Activated CD4-positive, alpha-beta T cell treated with anti-CD3 and anti-CD28 coated beads for 36 hours (primary cell): ENCODE data around the gene FAM120B. TPM values are rescaled to one million over a fixed set of nuclear protein-coding genes. Genes with fewer than 3 reads are reported as not detected.
A peak's percentile ranks its signal among the peaks of the same experiment; 100 is the strongest.

Experiments used
- ATAC-seq: fragments of 200-7000 bp; cut with Tn5 transposase; one replicate; pipeline ENCODE4 v1.10.0; 2021; ENCODE audit warnings: mild to moderate bottlenecking, moderate library complexity
- CTCF ChIA-PET: fragments of 350-600 bp; sonication (Branson Sonifier 250); formaldehyde crosslinking; loops from one replicate; lab custom pipeline; 2021; ENCODE audit warnings: antibody characterized with exemption; lab: Charles Lee
- POLR2A ChIA-PET: fragments of 350-600 bp; sonication (Branson Sonifier 250); formaldehyde crosslinking; loops from one replicate; lab custom pipeline; 2021; ENCODE audit warnings: antibody characterized with exemption, inconsistent platforms; lab: Charles Lee
- DNase-seq: peaks from one replicate; pipeline ENCODE4 v3.0.0-alpha.2; 2020
- H3K27ac Mint-ChIP-seq: one replicate; pipeline ENCODE4 v1.8.0; 2021; ENCODE audit warnings: mixed read lengths
- H3K27me3 Mint-ChIP-seq: one replicate; pipeline ENCODE4 v1.8.0; 2021; ENCODE audit warnings: mixed read lengths
- H3K36me3 Mint-ChIP-seq: one replicate; pipeline ENCODE4 v1.8.0; 2021; ENCODE audit warnings: low read depth, mixed read lengths
- H3K4me1 Mint-ChIP-seq: one replicate; pipeline ENCODE4 v1.8.0; 2021; ENCODE audit warnings: mixed read lengths
- H3K4me3 Mint-ChIP-seq: one replicate; pipeline ENCODE4 v1.8.0; 2021; ENCODE audit warnings: mild to moderate bottlenecking, moderate library complexity, mixed read lengths
- H3K9me3 Mint-ChIP-seq: one replicate; pipeline ENCODE4 v1.8.0; 2021; ENCODE audit warnings: low read depth, mixed read lengths
- intact Hi-C, 2 experiments: fragments of 100-400 bp; cut with DNase I in 1 of 2; cut with micrococcal nuclease in 1 of 2; formaldehyde crosslinking; loops; one replicate each; pipeline versions ENCODE4 v1.14.2 to v1.15.1; 2022 to 2024; cut with DNase I, micrococcal nuclease
- total RNA-seq, 2 experiments: library from RNA; stranded (reverse); gene quantifications; one replicate each; pipeline ENCODE4 v1.2.3, GENCODE V29; 2021

Gene FAM120B
- total RNA-seq, 2 experiments from 2014 or later = 21.9 to 26.3 TPM

DNA sequence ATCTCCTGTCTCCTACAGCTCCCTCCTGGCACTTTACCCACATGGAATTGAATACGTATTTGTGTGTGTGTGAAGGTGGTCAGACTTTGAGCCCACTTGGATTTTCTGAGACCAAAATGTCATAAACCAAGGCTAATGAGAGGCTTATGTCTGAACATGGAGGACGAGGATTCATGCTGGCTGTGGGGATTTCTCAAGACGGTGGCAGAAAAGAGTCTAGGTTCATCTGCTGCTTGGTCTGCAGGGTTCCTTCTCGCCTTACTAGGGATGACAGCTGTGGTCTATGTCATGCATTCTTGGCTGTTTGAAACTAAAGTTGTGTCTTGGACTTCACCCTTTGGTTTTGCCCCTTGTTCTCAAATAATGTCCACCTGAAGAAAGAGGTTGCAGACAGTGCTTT is 58.6 kb downstream of the FAM120B start:
- no peaks in the 10 kb centered on the region for H3K27me3 Mint-ChIP-seq
- DNase-seq = no peak
- peaks cover 16% of the 10 kb centered on the region for H3K36me3 Mint-ChIP-seq
- no peak for ATAC-seq
- H3K9me3 Mint-ChIP-seq = no peaks in the 10 kb centered on the region
- CTCF ChIA-PET = no interaction called here
- no peaks in the 10 kb centered on the region for H3K4me1 Mint-ChIP-seq
- H3K27ac Mint-ChIP-seq = no peak overlapping the region
- H3K4me3 Mint-ChIP-seq = no peak overlapping the region
- POLR2A ChIA-PET = no interaction called here
- intact Hi-C loops = no loop called here

DNA sequence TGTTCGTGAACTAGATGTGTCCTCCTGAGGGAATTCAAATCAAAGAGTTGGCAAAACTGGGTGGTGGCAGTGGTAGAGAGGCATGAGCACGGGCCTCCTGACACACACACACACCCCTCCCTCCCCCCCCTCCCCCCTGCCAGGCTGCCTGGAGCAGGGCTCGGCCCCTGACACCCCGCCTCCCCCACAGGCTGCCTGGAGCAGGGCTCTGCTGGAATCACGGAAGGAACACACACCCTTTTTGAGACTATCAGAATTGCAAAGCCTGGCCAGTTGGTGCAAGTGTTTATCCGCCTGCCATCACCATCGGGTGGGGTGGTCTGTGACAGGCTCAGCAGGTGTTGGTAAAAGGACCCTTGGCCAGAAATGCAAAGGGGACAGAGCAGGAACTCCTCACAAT is 59.0 kb downstream of the FAM120B start:
- Mint-ChIP-seq H3K9me3 (no peaks in the 10 kb centered on the region), H3K4me1 (peaks cover 4% of the 10 kb centered on the region), H3K27ac (no peak overlapping the region), H3K4me3 (no peak overlapping the region), H3K36me3 (peaks cover 17% of the 10 kb centered on the region), H3K27me3 (no peaks in the 10 kb centered on the region)
- ATAC-seq (no peak), DNase-seq (no peak)
- CTCF ChIA-PET = no interaction called here
- POLR2A ChIA-PET = no interaction called here
- intact Hi-C loops = no loop called here

DNA sequence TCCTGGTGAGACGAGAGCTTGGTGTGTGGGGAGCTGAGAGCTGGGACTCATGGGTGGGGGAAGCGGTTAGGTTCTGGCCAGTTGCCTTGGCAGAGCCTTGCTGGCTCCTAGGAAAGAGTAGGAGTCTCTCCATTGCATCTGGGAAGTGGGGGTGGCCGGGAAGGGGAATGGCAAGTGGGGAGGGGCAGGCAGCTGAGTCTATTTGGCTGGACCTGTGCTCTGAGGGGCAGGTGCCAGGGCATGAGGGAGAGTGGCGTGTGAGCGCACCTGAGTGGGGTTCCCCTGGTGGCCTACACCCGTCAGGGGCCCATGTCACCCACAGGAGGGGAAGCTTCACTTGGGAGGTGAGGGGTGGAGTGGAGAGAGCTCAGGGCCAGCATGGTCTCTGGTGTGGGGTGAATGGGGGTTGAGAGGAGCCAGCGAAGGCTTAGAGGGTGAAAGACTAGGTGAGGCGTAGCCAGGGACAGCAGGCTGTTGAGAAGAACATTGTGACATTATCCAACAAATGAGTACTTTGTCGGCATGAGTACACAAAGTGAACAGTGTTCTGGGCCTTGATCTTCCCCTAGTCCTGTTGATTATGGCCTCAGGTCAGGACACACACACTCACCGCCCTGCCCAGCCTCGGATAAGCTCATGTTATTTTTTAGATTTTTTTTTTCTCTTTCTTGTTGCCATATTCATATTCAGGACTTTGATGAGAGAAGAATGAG is 59.8 kb downstream of the FAM120B start:
- Mint-ChIP-seq H3K4me1 (peaks cover 9% of the 10 kb centered on the region), H3K27me3 (no peaks in the 10 kb centered on the region), H3K4me3 (no peak overlapping the region), H3K9me3 (no peaks in the 10 kb centered on the region), H3K36me3 (peaks cover 20% of the 10 kb centered on the region), H3K27ac (peak overlapping the region; percentile 35)
- ChIA-PET POLR2A (no interaction called here), CTCF (no interaction called here)
- intact Hi-C loops = no loop called here
- DNase-seq (no peak), ATAC-seq (no peak)

- no peak for ATAC-seq
- H3K4me3 Mint-ChIP-seq = no peak overlapping the region
- no peak overlapping the region for H3K27ac Mint-ChIP-seq
- H3K27me3 Mint-ChIP-seq = no peaks in the 10 kb centered on the region
- H3K36me3 Mint-ChIP-seq = peaks cover 20% of the 10 kb centered on the region
- POLR2A ChIA-PET = no interaction called here
- H3K4me1 Mint-ChIP-seq = peaks cover 12% of the 10 kb centered on the region
- intact Hi-C loops = no loop called here
- no peaks in the 10 kb centered on the region for H3K9me3 Mint-ChIP-seq
- CTCF ChIA-PET = no interaction called here
- no peak for DNase-seq
These were observed 60.7 kb downstream of the FAM120B start for GRCh38 chr6:170367241-170367640.

DNA sequence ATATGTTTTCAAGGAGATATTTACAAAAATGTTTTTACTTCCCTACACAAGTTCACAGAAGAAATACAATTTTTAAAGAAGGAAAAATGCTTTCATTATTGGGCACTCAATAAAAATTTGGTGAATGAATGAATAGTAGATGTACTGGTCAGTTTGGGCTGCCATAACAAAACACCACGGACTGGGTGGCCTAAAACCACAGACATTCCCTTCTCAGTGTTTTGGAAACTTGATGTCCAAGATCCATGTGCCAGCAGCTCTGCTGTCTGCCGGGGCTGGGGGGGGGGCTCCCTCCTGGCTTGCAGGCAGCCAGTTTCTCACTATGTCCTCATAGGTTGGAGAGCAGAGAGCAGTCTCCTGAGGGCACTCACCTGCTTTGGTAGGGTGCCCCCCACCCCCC is 62.0 kb downstream of the FAM120B start:
- intact Hi-C loops = no loop called here
- Mint-ChIP-seq H3K4me1 (peaks cover 12% of the 10 kb centered on the region), H3K27ac (no peak overlapping the region), H3K4me3 (no peak overlapping the region), H3K9me3 (no peaks in the 10 kb centered on the region), H3K27me3 (no peaks in the 10 kb centered on the region), H3K36me3 (peaks cover 21% of the 10 kb centered on the region)
- no peak for DNase-seq
- ATAC-seq = no peak
- ChIA-PET POLR2A (no interaction called here), CTCF (interaction anchor here (0.6 kb wide), 1 partner anchor 11 kb away, joined by 5 read pairs; no protein-coding TSS in a partner anchor)

DNA sequence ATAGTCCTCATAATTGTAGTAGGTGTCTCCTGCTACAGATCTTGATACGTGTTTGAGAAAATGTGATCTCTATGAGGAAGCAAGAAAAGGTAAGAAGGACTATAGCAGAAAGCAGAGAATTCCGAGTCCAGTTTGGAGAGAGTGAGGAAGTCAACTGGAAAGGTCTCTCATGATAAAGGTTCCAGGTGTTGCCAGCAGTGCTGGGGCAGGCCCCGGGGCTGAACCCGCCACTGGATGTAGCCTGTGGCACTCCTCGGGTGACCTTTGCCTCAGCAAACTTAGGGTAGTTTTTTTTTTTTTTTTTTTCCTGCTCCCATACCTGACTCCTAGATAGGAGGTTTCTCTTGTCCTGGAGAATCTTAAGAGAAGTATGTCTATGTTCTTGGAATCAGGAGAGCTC is 62.8 kb downstream of the FAM120B start:
- H3K4me3 Mint-ChIP-seq = no peak overlapping the region
- intact Hi-C loops = no loop called here
- ATAC-seq = no peak
- ChIA-PET CTCF (no interaction called here), POLR2A (no interaction called here)
- no peaks in the 10 kb centered on the region for H3K9me3 Mint-ChIP-seq
- H3K27ac Mint-ChIP-seq = peak overlapping the region; percentile 10
- H3K27me3 Mint-ChIP-seq = no peaks in the 10 kb centered on the region
- no peak for DNase-seq
- peaks cover 12% of the 10 kb centered on the region for H3K4me1 Mint-ChIP-seq
- H3K36me3 Mint-ChIP-seq = peaks cover 23% of the 10 kb centered on the region

GRCh38 chr6:170370416-170370815 is 63.9 kb downstream of the FAM120B start:
- Mint-ChIP-seq H3K4me3 (no peak overlapping the region), H3K36me3 (peaks cover 21% of the 10 kb centered on the region), H3K27me3 (no peaks in the 10 kb centered on the region), H3K9me3 (no peaks in the 10 kb centered on the region), H3K27ac (peak overlapping the region; percentile 62), H3K4me1 (peaks cover 12% of the 10 kb centered on the region)
- intact Hi-C loops = loop anchor here in 1 of 2 experiments (2.0 kb wide), 1 partner anchor 64 kb away; the partner anchor contains the start of gene FAM120B
- DNase-seq (peak; percentile 56), ATAC-seq (peak; percentile 99)
- ChIA-PET CTCF (interaction anchor here (0.5 kb wide), 1 partner anchor 348 kb away, joined by 3 read pairs; no protein-coding TSS in a partner anchor), POLR2A (no interaction called here)

- no peak overlapping the region for H3K4me3 Mint-ChIP-seq
- no peaks in the 10 kb centered on the region for H3K9me3 Mint-ChIP-seq
- peaks cover 25% of the 10 kb centered on the region for H3K36me3 Mint-ChIP-seq
- no peaks in the 10 kb centered on the region for H3K27me3 Mint-ChIP-seq
- ATAC-seq (no peak), DNase-seq (no peak)
- POLR2A ChIA-PET = no interaction called here
- peak overlapping the region; percentile 62 for H3K27ac Mint-ChIP-seq
- intact Hi-C loops = loop anchor here in 1 of 2 experiments (2.0 kb wide), 1 partner anchor 64 kb away; the partner anchor contains the start of gene FAM120B
- peaks cover 12% of the 10 kb centered on the region for H3K4me1 Mint-ChIP-seq
- CTCF ChIA-PET = no interaction called here
These were observed 64.5 kb downstream of the FAM120B start for GRCh38 chr6:170371080-170371479.

DNA sequence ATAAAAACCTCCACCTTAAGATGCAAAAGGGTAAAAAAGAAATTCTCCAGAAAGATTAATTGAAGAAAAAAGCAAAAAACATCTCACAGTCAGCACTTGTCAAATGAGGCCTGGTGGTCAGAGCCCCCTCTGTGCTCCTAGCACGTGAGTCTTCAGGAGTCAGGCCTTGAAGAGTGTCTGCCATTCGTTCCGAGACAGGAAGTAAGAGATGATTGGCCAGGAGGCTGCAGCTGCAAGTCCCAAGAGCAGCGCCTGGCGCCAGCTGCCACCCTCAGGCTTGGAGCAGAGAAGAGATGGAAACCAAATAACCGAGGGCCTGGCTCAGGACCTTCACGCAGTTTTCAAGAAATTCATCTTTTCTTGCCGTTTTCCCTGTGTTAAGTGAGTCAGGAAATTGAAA is 65.0 kb downstream of the FAM120B start:
- H3K36me3 Mint-ChIP-seq = peaks cover 28% of the 10 kb centered on the region
- ATAC-seq (no peak), DNase-seq (no peak)
- no peaks in the 10 kb centered on the region for H3K27me3 Mint-ChIP-seq
- ChIA-PET POLR2A (no interaction called here), CTCF (no interaction called here)
- peaks cover 12% of the 10 kb centered on the region for H3K4me1 Mint-ChIP-seq
- peak overlapping the region; percentile 62 for H3K27ac Mint-ChIP-seq
- no peak overlapping the region for H3K4me3 Mint-ChIP-seq
- peaks cover 2% of the 10 kb centered on the region for H3K9me3 Mint-ChIP-seq
- intact Hi-C loops = loop anchor here in 1 of 2 experiments (2.0 kb wide), 1 partner anchor 65 kb away; the partner anchor contains the start of gene FAM120B

GRCh38 chr6:170372380-170373325 is 66.1 kb downstream of the FAM120B start:
- Mint-ChIP-seq H3K4me3 (no peak overlapping the region), H3K27ac (no peak overlapping the region), H3K4me1 (peaks cover 12% of the 10 kb centered on the region), H3K9me3 (peaks cover 2% of the 10 kb centered on the region), H3K27me3 (no peaks in the 10 kb centered on the region), H3K36me3 (peaks cover 28% of the 10 kb centered on the region)
- ATAC-seq (no peak), DNase-seq (no peak)
- POLR2A ChIA-PET = no interaction called here
- intact Hi-C loops = no loop called here
- CTCF ChIA-PET = no interaction called here

DNA sequence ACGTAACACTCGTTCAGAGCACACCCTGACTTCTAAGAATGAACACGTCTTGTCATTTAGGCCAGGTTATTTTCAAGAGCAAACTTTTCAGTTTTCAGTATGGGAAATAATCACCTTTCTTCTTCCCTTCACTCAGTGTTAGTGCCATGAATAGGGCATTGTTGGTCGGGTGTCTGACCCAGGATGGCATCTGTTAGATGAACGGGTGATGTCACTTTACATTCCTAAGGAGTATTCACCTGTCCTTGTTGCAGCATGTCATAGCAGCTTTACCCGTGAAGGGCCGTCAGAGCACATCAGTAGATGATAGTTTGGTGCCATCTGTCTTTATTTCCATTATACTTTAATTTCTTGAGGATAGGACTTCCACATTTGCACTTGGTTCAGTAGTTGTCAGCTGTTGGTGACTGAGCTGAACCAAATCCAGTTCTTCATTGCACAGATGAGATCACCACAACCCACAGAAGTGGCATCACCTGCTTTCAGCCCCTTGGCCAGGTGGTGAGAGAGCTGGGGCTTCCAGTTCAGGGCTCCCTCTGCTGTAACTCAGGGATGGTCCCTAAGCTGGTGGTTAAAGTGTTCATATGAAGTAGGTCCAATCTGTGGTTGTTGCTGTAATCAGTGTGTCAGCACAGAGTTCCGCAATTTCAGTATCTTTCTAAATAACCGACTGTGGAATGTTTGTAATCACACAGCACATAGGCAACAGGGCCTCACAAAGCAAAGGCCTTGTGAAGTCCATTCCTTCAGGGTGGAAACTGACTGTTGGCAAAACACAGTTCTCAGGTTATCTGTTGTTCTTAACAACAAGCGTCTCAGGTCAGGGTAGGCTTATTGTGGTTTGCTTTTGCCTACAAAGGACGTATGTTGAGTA is 68.2 kb downstream of the FAM120B start:
- DNase-seq (no peak), ATAC-seq (no peak)
- CTCF ChIA-PET = interaction anchor here (0.7 kb wide), 1 partner anchor 430 kb away, joined by 4 read pairs; no protein-coding TSS in a partner anchor
- Mint-ChIP-seq H3K27ac (peak overlapping the region; percentile 11), H3K4me1 (peaks cover 24% of the 10 kb centered on the region), H3K36me3 (peaks cover 23% of the 10 kb centered on the region), H3K27me3 (no peaks in the 10 kb centered on the region), H3K4me3 (no peak overlapping the region), H3K9me3 (peaks cover 2% of the 10 kb centered on the region)
- POLR2A ChIA-PET = no interaction called here
- intact Hi-C loops = no loop called here
